B cell (primary cell): ENCODE data around the gene CENPX. TPM values are rescaled to one million over a fixed set of nuclear protein-coding genes. Genes with fewer than 3 reads are reported as not detected.

Experiments used
- ATAC-seq: fragments of 200-7000 bp; cut with Tn5 transposase; one replicate; pipeline ENCODE4 v1.10.0; 2021; ENCODE audit warnings: low read depth, mild to moderate bottlenecking, moderate number of reproducible peaks, moderate library complexity
- CTCF ChIA-PET: fragments of 350-600 bp; sonication (Branson Sonifier 250); formaldehyde crosslinking; loops from one replicate; lab custom pipeline; 2021; ENCODE audit warnings: antibody characterized with exemption, inconsistent platforms; lab: Charles Lee
- POLR2A ChIA-PET: fragments of 350-600 bp; sonication (Branson Sonifier 250); formaldehyde crosslinking; loops from one replicate; lab custom pipeline; 2021; ENCODE audit warnings: antibody characterized with exemption; lab: Charles Lee
- DNase-seq: peaks from one replicate; pipeline ENCODE4 v3.0.0; 2013
- H2AFZ ChIP-seq: 2 replicates; pipeline ENCODE4 v1.6.1; 2012; ENCODE audit warnings: mild to moderate bottlenecking, low read depth, low read length; ENCODE audit not compliant: insufficient read depth, poor library complexity, severe bottlenecking
- H3K27ac ChIP-seq, 2 donors: 1 replicate in 1 of 2; 2 replicates in 1 of 2; pipeline ENCODE4 v1.5.1; 2012 to 2013; ENCODE audit warnings: low read length in 2 of 2, mild to moderate bottlenecking in 2 of 2, moderate library complexity in 1 of 2
- H3K27me3 ChIP-seq, 4 experiments: fragments of 200-600 bp in 1 of 4; sonication (generic) in 1 of 4; replicated peaks in 1 of 4; 1 replicate in 2 of 4; 2 replicates in 2 of 4; pipeline versions ENCODE4 v1.6.1 to v1.7.0; 2013 to 2016; ENCODE audit warnings: low read length in 3 of 4, mild to moderate bottlenecking in 2 of 4, mixed read lengths in 1 of 4, moderate library complexity in 1 of 4; ENCODE audit not compliant: insufficient read depth in 4 of 4, control insufficient read depth in 3 of 4; ENCODE audit errors: control extremely low read depth in 1 of 4
- H3K36me3 ChIP-seq, 2 experiments: replicated peaks in 1 of 2; 1 replicate in 1 of 2; 2 replicates in 1 of 2; pipeline versions ENCODE4 v1.6.1 to v1.7.1; 2013; ENCODE audit warnings: low read length in 1 of 2; ENCODE audit not compliant: insufficient read depth in 2 of 2, control insufficient read depth in 1 of 2; ENCODE audit errors: control extremely low read depth in 1 of 2, extremely low read depth in 1 of 2
- H3K4me1 ChIP-seq, 2 donors: fragments of 200-600 bp in 1 of 2; sonication (generic) in 1 of 2; 1 replicate in 1 of 2; 2 replicates in 1 of 2; pipeline versions ENCODE4 v1.5.1 to v1.6.1; 2013 to 2017; ENCODE audit warnings: low read length in 2 of 2; ENCODE audit not compliant: control insufficient read depth in 2 of 2, insufficient read depth in 2 of 2
- H3K4me2 ChIP-seq: replicated peaks from 2 replicates; pipeline ENCODE3; 2012; ENCODE audit warnings: mild to moderate bottlenecking, low read depth, low read length; ENCODE audit not compliant: poor library complexity, severe bottlenecking
- H3K4me3 ChIP-seq, 5 experiments: fragments of 200-600 bp in 1 of 5; sonication (generic) in 1 of 5; 1 replicate in 3 of 5; 2 replicates in 2 of 5; pipeline versions ENCODE4 v1.5.1 to v1.7.0; 2011 to 2016; ENCODE audit warnings: low read length in 4 of 5, mild to moderate bottlenecking in 4 of 5, low read depth in 2 of 5, control low read depth in 1 of 5, moderate library complexity in 1 of 5; ENCODE audit not compliant: insufficient read depth in 1 of 5; ENCODE audit errors: control extremely low read depth in 1 of 5, extremely low read depth in 1 of 5
- H3K79me2 ChIP-seq: fragments of 200-600 bp; sonication (generic); one replicate; pipeline ENCODE4 v1.6.0; 2016; ENCODE audit warnings: low read length; ENCODE audit not compliant: control insufficient read depth, insufficient read depth
- H3K9ac ChIP-seq: fragments of 200-600 bp; sonication (generic); 2 replicates; pipeline ENCODE4 v1.6.1; 2017; ENCODE audit warnings: mild to moderate bottlenecking, low read length, moderate library complexity
- H3K9me3 ChIP-seq, 3 donors: one replicate each; pipeline versions ENCODE4 v1.6.1 to v1.7.1; 2013; ENCODE audit warnings: low read length in 2 of 3; ENCODE audit not compliant: control insufficient read depth in 2 of 3, insufficient read depth in 1 of 3; ENCODE audit errors: control extremely low read depth in 1 of 3
- H4K20me1 ChIP-seq: 2 replicates; pipeline ENCODE4 v1.6.0; 2012; ENCODE audit warnings: mild to moderate bottlenecking, low read length; ENCODE audit not compliant: insufficient read depth, control insufficient read depth, poor library complexity, severe bottlenecking
- H3K27ac Mint-ChIP-seq: one replicate; pipeline ENCODE4 v1.8.0; 2021; ENCODE audit warnings: mixed read lengths
- H3K27me3 Mint-ChIP-seq: one replicate; pipeline ENCODE4 v1.8.0; 2021; ENCODE audit warnings: mixed read lengths
- H3K4me1 Mint-ChIP-seq: one replicate; pipeline ENCODE4 v1.8.0; 2021; ENCODE audit warnings: mixed read lengths
- H3K4me3 Mint-ChIP-seq: one replicate; pipeline ENCODE4 v1.8.0; 2021; ENCODE audit warnings: mixed read lengths
- H3K9me3 Mint-ChIP-seq: one replicate; pipeline ENCODE4 v1.8.0; 2022; ENCODE audit warnings: mixed read lengths; ENCODE audit not compliant: insufficient read depth
- CTCF ChIP-seq: fragments of 200-600 bp; IDR thresholded peaks from one replicate; pipeline ENCODE4 v1.8.0; 2022; ENCODE audit warnings: antibody characterized with exemption, mild to moderate bottlenecking
- EZH2 ChIP-seq: IDR thresholded peaks from 2 replicates; pipeline ENCODE4 v1.6.1; 2012; ENCODE audit warnings: borderline replicate concordance, low read depth, mild to moderate bottlenecking, moderate library complexity, low read length; ENCODE audit not compliant: insufficient read depth, poor library complexity, severe bottlenecking
- WGBS: methylation state at CpG from one replicate; pipeline ENCODE4 v1.1.5; 2013; ENCODE audit warnings: missing lambda C conversion rate; ENCODE audit not compliant: insufficient coverage; 5-methylcytosine and 5-hydroxymethylcytosine counted together
- intact Hi-C: fragments of 100-400 bp; cut with micrococcal nuclease; formaldehyde crosslinking; loops from one replicate; pipeline ENCODE4 v1.10.0; 2022
- polyA plus RNA-seq: library from polyadenylated mRNA; depleted of rRNA; stranded (reverse); fragments of >200 nt; gene quantifications from 2 replicates; pipeline ENCODE4 v1.2.3, GENCODE V29; 2012
- total RNA-seq, 2 donors: library from RNA; stranded (reverse); fragments of 120-200 nt in 1 of 2; gene quantifications; 1 replicate in 1 of 2; 2 replicates in 1 of 2; pipeline versions ENCODE4 v1.2.3 to v1.2.4, GENCODE V29; 2013 to 2022

The CENPX gene
- total and polyA plus RNA-seq, 2 donors (not counting 1 experiment from before 2014, with no cell fraction given): 37.0 to 40.1 TPM

GRCh38 chr17:82051776-82052637 is 29.3 kb upstream of the CENPX start, which contains the start of the genes GPS1 and RFNG:
GPS1 (plus strand) TSS chr17:82051898; CDS start chr17:82051932, 34 bp downstream.
RFNG (minus strand) TSS chr17:82051811; CDS start chr17:82051766, 45 bp downstream.
- H4K20me1 ChIP-seq: peaks cover 19% of the 10 kb centered on the region
- H3K79me2 ChIP-seq: peaks cover 29% of the 10 kb centered on the region
- peak within 1 kb of the TSS; percentile 86 for H3K27ac Mint-ChIP-seq
- H3K4me3 ChIP-seq: peak within 1 kb of the TSS; percentile 54 to 88 (median 63)
- ATAC-seq (peak; percentile 88), DNase-seq (peak; percentile 82)
- peak within 1 kb of the TSS; percentile 66 for H2AFZ ChIP-seq
- H3K36me3 ChIP-seq: peaks cover 0 to 27% of the 10 kb centered on the region in 2 experiments
- intact Hi-C loops: loop anchor here (1.0 to 2.0 kb wide), 4 partner anchors 14 to 46 kb away; partner anchors contain the start of genes CENPX, DCXR, FASN and LRRC45
- peaks cover 20 to 34% of the 10 kb centered on the region in 2 donors for H3K4me1 ChIP-seq
- H3K27me3 ChIP-seq: no peaks in the 10 kb centered on the region
- no peaks in the 10 kb centered on the region for H3K9me3 Mint-ChIP-seq
- H3K27ac ChIP-seq: peak within 1 kb of the TSS in 1 of 2 donors; percentile 30
- H3K9ac ChIP-seq: peak within 1 kb of the TSS; percentile 76
- H3K4me2 ChIP-seq: peak within 1 kb of the TSS; percentile 99
- ChIA-PET CTCF (interaction anchor here (0.7 kb wide), 1 partner anchor 32 kb away, joined by 3 read pairs; no protein-coding TSS in a partner anchor), POLR2A (interaction anchor here (1.9 kb wide), 2 partner anchors 14 to 47 kb away, joined by 5 to 6 read pairs; partner anchors contain the start of genes DCXR and FASN)
- TF ChIP-seq EZH2: no peak
- no peak for TF ChIP-seq CTCF
- H3K9me3 ChIP-seq: no peaks in the 10 kb centered on the region
- WGBS: 1% methylated on average over 94 of the region's 94 CpGs
- peaks cover 14% of the 10 kb centered on the region for H3K4me1 Mint-ChIP-seq
- H3K4me3 Mint-ChIP-seq: peak within 1 kb of the TSS; percentile 84
- no peaks in the 10 kb centered on the region for H3K27me3 Mint-ChIP-seq
